CD4-positive, alpha-beta T cell treated with Interleukin-6 for 4 hours (primary cell): ENCODE data around the gene ANKRD13A.
"Not testable (repeated sequence)": the region's sequence is repeated elsewhere in the genome, so short reads cannot be mapped to it uniquely, and the experiment has no call there.

ENCODE experiments used
- DNase-seq: peaks from one replicate; pipeline ENCODE4 v3.0.0-alpha.2; 2020; ENCODE audit warnings: mixed read lengths

Gene ANKRD13A

DNA sequence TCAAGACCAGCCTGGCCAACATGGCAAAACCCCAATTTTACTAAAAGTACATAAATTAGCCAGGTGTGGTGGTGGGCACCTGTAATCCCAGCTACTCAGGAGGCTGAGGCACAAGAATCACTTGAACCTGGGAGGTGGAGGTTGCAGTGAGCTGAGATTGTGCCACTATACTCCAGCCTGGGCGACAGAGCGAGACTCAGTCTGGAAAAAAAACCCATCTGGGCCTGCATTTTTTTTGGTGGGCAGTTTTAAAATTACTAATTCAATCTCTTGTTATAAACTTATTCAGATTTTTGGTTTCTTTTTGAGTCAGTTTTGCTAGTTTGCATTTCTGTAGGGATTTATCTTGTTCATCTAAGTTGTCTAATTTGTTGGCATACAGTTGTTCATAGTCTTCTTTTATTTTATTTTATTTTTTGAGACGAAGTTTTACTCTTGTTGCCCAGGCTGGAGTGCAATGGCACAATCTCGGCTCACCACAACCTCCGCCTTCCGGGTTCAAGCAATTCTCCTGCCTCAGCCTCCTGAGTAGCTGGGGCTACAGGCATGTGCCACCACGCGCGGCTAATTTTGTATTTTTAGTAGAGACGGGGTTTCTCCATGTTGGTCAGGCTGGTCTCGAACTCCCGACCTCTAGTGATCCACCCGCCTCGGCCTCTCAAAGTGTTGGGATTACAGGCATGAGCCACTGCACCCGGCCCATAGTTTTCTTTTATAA lies 9.6 kb downstream of the ANKRD13A start:
- not testable (repeated sequence) for DNase-seq

DNA sequence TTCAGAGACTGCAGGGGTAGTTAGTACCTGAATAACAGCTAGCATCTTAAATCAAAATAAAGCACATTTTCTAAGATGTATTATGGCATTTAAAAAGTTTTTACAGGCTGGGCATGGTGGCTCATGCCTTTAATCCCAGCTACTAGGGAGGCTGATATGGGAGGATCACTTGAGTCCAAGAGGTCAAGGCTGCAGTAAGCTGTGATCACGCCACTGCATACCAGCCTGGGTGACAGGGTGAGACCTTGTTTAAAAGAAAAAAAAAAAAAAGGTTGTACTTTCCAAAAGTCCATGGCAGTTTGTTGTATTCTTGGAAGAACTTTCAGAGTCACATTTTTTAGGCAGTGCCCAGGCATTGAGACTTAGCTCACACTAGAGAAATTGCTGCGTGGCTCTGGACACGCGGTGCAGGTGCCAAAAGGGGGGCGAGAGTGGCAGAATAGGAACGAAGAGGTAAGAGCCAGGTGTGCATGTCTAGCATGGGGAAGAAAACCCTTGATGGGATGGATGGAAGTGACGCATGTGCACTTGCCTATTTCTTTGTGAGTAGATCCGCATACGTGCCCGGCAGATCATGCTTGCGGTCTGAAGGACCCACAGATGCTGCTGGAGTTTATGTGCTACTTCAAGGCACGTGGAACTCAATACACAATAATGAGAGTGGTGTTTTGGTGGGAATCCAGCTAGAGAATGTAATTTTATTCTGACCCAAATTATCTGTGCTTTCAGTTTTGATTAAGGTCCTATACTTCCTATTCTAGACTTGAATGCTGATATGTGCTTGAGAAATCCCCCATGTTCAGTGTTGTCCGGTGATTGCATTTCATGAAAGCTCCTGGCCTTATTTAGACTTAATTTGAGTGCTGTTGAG lies 11.9 kb downstream of the ANKRD13A start:
- peak; percentile 13 for DNase-seq

DNA sequence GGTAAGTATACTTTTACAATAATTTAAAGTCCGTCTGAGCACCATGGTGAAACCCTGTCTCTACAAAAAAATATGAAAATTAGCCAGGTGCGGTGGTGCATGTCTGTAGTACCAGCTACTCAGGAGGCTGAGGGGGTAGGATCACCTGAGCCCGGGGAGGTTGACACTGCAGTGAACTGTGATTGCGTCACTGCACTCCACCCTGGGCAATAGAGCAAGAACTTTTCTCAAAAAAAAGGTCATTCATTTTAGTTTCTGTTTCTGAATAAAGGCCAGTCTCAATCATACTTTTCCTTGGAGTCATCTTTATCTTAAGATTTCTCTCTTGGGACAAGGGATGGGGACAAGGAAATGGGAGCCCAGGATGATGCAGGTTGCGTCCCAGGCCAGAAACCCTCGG lies 12.9 kb downstream of the ANKRD13A start:
- DNase-seq, result peak; percentile 20

DNA sequence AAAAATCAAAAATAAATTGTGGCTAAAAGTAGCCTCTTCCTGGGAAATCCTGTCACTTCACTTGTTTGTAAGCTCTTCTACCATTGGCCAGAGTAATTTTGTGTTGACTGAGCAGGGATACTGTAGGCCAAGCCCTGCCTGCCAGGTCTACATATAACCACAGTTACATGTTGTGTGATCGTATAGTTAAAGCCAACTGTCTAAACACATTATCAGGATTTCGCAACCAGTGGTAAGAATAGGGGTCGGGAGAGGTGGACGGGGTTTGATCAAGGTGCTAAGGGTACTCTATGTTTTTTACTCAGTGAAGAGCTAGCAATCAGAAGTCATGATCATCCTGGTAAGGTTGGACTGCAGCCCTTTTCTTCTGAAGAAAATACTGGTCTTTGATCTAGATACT lies 13.4 kb downstream of the ANKRD13A start:
- DNase-seq, result no peak

DNA sequence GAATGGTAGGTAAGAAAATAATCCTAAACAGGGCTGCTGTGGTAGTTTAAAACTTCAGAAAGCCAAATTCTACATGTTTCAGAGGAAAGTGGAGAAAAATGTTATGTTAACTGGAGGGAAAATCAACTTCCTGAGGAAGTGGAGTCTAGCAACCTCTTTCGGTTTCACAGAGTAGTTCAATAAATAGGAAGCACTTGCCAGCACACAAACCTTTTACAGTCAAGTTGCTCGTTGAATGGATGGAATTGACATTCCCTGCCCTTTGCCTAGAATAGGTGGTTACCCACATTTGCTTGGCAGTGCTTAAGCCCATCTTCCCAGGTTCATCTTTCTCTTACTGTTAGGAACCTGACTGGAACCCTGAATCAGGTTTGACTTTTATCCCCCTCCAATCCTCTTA lies 15.9 kb downstream of the ANKRD13A start:
- DNase-seq, result no peak

DNA sequence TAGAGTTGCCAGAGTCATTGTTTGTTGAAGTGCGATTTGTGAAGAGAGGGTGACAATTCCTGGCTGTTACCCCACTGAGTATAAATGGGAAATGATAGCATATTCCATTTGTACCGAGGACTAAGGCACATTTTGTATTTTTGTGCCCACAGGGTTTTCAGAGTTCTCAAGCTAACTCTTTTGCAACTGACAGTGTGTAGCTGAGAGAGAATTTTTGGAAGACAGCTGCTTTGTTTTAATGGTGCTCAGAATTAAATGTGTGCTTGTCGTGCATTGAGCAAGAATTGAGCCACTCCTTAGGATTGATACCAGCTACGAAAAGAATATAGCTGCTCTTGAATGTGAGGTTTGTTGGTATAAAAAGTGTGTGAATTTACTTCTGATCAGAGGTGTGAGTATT lies 21.7 kb downstream of the ANKRD13A start:
- DNase-seq, result no peak

DNA sequence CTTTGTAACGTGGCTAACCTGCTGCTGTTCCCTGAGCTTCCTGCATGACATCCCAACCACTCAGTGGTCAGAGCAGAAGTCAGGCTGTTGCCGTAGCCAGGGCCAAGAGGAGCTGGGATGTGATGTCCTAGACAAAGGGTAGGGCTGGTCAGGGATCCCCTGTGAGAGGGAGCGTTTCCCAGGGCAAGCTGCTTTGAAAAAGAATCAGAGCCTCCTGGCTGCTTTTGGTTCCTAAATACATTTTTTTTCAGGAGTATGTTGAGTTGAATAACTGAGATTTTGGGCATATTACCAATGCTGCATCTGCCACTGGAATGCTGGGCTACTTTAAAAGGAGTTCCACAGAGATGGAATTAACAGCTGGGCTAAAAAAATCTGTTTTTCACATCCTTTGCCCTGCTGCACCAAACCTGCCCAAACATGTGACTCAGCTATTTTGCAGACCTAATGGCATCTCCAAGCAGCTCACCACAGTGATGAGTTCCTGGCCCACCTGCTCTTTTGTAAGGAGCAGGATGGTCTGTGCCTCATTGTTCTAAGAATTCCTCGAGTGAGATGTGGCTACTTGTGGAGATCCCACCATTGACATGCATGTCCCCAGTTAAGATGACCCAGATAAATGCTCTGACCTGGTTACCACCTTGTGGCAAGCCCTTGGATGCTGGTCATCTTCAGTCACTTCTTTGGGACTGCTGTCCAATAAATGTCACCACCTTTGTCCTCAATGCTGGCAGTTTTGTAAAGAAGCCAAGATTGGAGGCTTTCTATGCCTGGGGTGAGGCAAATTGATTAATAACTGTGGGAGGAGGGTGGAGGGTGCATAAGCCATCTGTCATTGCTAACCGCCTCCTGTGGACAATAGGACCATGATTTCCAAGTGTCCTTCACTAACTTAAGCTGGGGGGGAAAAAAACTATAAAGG lies 24.1 kb downstream of the ANKRD13A start:
- DNase-seq, result no peak

DNA sequence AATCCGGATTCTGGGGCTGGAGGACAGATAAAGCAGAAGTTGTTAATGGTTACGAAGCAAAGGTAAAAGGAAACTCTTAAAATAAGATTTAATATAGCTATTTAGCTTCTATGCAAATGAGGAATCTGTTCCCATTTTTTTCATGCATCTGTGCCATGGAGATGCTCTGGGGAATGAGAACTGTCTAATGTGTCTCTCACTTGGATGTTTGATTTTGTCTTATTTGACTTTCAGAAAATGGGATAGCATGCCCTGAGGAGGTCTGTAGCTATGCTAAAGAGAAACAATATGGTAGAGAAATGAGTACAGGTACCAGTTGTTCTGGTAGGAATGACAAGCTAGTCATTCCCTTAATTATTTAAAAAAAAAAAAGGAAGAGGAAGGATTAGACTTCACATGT lies 24.8 kb downstream of the ANKRD13A start:
- no peak for DNase-seq

DNA sequence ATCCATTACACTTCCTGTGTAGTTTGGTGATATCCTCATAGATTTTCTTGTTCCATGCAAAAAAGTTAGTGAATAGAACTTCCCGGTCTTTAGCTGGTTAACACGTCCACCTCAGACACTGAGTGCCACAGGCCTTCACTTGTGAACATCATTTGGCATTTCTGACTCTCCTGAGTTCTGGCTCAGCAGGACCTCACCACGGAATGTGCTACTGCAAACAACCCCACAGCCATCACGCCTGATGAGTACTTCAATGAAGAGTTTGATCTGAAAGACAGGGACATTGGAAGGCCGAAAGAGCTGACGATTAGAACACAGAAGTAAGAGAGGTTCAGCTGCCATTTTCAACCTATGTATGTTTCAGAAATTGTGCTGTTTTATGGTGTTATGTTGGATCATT lies 29.1 kb downstream of the ANKRD13A start:
- no peak for DNase-seq

DNA sequence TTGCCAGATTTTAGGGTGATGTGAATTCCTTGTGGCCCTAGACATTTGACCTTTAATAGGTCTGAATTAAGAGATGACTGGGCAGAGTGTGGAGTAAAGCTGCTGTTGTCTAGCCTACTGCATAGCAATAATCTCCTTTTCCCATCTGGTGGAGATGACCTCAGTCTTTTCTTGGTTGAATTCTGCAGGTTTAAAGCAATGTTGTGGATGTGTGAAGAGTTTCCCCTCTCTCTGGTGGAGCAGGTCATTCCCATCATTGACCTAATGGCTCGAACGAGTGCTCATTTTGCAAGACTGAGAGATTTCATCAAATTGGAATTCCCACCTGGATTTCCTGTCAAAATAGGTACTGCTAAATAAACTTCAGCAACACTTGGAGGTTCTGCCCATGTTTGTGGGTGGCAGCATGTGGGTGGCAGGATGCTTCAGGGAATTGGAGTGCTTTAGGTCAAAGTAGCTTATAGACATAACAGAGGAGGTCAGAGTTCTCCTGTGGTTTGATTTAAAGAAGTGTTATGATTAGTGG lies 30.1 kb downstream of the ANKRD13A start:
- DNase-seq, result no peak

DNA sequence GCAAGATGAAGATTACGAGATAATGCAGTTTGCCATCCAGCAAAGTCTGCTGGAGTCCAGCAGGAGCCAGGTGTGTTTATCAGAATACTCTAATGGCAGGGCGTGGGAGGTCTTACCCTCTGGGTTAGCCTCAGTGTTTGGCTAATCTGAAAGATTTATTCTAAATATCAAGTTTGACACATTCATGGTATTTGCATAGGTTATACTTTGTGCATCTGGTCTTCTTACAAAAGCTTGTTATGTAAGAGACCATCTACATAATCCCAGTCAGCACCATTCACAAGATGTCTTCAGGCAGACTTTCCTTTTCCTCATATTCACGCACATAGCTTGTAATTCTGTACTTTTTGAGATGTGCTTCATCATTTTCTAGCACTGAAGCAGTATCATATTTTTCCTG lies 34.7 kb downstream of the ANKRD13A start:
- DNase-seq, result no peak

DNA sequence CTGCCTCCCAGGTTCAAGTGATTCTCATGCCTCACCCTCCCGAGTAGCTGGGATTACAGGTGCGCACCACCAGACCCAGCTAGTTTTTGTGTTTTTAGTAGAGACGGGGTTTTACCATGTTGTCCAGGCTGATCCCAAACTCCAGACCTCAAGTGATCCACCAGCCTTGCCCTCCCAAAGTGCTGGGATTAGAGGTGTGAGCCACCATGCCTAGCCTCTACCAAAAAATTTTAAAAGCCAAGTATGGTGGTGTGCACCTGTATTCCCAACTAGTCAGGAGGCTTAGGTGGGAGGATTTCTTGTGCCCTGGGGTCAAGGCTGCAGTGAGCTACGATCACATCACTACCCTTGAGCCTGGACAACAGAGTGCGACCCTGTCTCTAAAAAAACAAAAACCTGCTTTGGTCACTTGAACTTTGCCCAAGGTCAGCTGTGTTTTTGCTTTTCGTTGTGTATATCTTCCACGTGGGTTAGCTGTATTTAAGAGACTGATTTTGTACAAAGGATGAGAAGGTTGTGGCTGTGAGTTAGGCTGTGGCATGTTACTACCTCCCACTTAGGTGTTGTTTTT lies 36.4 kb downstream of the ANKRD13A start:
- no peak for DNase-seq

DNA sequence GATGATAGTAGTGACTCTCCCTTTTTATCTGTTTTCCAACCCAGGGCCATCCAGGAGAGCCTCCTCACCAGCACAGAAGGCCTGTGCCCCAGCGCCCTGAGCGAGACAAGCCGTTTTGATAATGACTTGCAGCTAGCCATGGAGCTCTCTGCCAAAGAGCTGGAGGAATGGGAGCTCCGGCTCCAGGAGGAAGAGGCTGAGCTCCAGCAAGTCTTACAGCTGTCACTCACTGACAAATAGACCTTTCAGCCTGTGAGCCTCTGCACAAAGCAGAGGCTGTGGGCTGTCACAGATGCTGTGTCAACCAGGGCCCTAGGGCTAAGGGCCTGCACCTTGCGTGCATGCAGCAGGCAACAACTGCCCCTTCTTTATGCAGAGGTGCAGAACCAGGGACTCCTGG lies 38.1 kb downstream of the ANKRD13A start:
- DNase-seq, result no peak

DNA sequence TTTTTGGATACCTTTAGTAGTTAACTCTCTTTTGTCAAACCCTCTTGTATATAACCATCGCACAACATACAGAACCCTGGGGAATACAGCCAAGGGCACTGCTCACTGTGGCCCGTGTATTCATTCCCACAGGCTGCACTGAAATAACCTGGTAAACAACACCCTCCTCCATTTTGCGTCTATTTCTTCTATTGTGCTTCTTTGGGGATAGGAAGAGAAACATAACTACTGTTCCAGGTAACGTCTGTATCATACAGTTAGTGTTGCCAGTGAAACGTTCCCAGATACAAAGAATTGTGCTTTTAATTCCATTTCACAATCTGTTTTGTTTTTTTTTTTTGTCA lies 39.5 kb downstream of the ANKRD13A start:
- DNase-seq, result no peak

DNA sequence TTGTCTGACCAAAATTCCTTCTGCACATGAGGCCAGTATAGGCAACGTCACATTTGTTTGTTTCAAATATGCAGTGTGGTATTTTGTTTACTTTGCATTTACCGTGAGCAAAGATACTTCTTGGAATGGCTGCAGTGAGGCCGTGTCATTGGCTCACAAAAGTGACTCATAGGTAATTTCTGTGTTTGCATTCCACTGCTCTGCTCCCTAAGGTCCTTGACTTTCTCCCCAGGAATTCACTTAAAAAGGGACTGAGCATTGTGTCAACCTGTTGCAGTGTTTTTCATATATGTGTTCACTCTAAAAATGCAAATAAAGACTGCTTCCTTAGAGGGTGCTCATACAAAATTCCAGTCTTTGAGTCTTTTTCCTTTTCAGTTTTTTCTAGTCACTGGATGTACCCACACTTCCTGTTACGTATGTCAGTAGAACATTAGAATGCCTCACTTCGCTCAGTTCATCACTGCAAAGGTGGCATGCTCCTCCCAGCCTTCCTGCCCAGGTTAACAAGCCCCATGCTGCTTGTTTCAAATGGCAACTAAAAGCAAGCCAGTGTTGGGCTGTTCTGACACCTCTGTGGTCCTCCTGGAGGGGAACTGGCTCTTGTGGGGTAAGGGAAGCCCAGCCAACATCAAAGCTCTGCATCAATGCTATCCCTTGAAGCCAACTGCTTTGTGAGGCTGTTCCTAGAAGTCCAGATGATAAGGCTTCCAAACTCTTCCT lies 40.0 kb downstream of the ANKRD13A start:
- peak; percentile 55 for DNase-seq

DNA sequence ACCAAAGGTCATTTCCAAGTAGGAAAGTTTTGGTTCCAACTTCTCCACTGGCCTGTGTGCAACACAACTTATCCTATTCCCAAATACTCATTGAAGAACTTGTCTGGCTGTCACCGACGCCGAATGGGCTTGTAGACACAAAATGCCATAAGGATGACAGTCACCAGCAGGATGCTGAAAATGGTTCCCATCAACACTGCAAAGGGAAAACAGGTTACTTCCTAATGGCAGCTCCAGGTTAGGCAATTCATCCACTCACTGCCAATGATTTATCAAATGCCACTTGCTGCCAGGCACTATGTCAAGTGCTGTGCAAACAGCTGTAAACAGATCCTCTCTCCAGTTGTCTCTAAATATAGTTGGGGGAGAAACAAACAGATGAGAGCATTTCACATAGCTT lies 43.0 kb downstream of the ANKRD13A start:
- DNase-seq, result no peak

DNA sequence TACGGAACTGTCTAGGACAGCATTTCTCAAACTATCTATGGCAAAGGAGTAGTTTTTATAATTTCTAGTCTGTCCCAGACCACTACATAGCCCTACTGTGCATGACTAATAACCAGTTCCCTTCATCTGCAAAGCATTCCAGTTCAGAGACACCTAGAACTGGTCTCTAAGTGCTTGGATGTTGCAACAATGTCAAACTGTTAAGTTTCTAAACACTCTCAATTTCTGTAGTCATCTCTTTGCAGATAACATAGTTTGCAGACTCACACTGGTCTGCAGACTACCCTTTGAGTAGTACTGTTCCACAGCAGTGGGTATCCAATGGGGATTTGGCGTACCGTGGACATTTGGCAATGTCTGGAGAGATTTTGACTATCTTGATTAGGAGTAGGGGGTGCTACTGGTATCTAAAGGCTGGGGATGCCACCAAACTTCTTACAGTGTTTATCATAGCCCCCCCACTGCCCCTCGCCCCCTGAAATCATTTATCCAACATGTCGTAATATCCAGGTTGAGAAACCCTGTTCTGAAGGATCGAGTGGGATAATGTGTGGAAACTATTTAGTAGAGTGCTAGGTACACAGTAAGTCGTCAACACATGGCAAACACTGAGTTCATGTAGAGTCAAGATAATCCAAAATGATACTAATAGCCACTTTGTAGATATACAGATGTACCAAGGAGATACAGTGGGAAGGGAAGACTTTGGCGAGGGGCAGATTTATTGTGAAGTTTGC lies 47.4 kb downstream of the ANKRD13A start:
- no peak for DNase-seq

DNA sequence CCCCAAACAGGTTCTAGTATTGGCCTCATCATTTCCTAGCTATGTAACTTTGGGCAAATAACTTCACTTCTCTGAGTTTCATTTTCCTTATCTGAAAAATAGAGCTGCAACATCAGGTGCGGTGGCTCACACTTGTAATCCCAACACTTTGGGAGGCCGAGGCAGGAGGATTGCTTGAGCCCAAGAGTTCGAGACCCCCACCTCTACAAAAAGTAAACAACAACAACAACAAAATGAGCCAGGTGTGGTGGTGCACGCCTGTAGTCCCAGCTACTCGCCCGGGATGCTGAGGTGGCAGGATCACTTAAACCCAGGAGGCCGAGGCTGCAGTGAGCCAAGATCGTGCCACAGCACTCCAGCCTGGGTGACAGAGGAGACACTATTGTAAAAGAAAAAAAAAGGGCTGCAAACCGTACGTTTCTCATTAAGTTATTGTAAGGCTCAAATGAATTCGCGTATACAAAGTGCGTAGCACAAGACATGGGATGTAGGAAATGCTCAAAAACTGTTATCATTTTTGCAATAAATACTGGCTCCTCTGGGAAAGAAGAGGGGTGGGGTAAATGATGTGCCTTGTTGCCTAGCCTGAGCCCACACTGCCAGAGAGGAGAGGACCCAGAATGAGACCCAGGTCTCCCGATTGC lies 48.2 kb downstream of the ANKRD13A start:
- DNase-seq, result no peak

DNA sequence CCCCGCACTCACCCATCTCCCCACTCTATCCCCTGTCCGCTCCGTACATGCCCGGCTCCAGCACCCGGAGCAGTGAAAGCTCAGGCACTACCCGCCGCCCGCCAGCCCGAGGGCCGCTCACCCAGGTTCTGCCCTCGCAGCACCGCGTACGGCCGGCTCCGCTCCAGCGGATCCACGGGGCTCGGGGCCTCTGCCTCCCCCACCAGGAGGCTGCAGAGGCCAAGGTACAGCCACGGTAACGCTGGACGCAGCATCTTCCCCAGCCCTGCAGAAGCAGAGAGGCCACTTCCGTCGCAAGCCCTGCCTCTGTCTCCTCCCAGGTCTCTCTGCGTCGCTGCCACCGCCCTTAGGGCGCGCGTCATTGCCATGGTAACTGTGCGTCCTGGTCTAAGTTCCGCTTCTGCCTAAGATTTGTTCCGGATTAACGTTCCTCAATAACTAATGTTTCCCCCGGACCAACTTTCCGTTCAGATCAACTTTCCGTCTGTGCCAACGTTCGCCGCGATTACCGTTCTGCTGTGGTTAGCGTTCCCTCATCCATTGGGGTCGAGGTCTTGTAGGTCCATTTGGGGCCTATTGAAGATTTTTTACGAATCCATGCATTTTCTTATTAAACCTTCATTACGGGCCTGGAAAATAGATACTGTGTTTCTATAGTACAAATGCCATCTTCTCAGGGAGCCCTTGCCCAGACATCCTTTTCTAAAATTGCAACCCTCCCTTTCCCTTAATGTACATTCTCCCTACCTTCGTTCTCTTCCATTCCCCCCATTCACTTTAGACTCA lies 49.2 kb downstream of the ANKRD13A start, which contains the start of gene C12orf76:
TSS of gene C12orf76 (minus strand) at position 281 of the 786 bp plus-strand sequence. CDS start at position 254, 27 bp downstream.
- DNase-seq, result peak; percentile 93

DNA sequence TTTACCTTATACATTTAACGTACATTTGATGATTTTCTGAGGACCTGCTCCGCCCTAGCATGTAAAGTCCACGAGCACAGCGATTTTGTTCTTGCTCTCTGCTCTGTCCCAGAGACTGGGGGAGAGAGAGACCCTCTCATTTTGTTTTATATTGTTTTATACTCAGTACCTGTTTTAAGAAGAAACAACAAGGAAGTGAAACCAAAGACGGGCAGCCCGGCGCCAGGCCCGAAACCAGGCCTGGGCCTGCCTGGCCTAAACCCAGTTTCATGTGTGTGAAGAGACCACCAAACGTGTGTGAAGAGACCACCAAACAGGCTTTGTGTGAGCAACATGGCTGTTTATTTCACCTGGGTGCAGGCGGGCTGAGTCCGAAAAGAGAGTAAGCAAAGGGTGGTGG lies 49.8 kb downstream of the ANKRD13A start:
- DNase-seq, result not testable (repeated sequence)
